ENCODE measurements around the gene CDH18.

CDH18 gene

DNA sequence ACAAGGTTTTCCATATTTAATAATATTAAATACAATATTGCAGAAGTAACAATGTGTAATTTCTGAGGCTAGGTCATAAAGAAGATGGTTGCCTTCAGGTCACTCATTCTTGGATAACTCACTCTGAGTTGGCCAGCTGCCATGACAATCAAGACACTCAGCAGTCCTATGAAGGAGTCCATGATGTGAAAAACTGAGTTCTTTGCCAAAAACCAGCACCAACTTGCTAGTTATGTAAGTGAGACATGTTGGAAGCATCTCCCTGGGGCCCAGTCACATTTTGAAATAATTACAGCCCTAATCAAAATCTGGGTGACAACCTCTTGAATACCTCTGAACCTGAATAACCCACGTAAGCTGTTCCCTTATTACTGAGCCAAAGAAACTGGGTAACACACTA, 453.2 kb downstream of the CDH18 start:
- no peaks in the 10 kb centered on the region for H3K36me3 ChIP-seq
- no peaks in the 10 kb centered on the region for H3K4me1 ChIP-seq
- H3K4me3 ChIP-seq (ENCODE audit: low read depth, low read length), result no peak overlapping the region
- H3K27me3 ChIP-seq, result no peaks in the 10 kb centered on the region
- DNase-seq, result no peak
- no peaks in the 10 kb centered on the region for H3K9me3 ChIP-seq
- TF ChIP-seq, protein P1, sequence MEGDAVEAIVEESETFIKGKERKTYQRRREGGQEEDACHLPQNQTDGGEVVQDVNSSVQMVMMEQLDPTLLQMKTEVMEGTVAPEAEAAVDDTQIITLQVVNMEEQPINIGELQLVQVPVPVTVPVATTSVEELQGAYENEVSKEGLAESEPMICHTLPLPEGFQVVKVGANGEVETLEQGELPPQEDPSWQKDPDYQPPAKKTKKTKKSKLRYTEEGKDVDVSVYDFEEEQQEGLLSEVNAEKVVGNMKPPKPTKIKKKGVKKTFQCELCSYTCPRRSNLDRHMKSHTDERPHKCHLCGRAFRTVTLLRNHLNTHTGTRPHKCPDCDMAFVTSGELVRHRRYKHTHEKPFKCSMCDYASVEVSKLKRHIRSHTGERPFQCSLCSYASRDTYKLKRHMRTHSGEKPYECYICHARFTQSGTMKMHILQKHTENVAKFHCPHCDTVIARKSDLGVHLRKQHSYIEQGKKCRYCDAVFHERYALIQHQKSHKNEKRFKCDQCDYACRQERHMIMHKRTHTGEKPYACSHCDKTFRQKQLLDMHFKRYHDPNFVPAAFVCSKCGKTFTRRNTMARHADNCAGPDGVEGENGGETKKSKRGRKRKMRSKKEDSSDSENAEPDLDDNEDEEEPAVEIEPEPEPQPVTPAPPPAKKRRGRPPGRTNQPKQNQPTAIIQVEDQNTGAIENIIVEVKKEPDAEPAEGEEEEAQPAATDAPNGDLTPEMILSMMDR (IDR thresholded peaks at IDR 0.05; ENCODE audit: low read depth, low read length), result no peak

DNA sequence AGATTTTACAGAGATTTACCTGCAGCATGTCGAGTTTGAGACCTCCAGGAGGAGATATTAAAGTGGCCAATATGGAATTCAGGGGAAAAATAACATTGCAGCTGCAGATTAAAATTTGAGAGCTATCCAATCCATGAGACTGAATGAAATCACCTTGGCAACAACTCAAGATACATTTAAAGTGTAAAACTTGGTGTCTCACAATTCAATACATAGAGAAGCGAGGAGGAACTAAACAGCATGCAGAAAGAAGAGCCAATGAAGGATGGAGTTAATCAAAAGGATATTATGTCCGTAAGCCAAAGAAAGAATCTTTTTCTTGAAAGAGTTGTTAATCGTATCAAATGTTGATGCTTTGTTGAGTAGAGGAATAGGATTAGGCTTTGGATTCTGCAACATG, 455.1 kb downstream of the CDH18 start:
- no peak overlapping the region for H3K4me3 ChIP-seq (ENCODE audit: low read depth, low read length)
- no peaks in the 10 kb centered on the region for H3K4me1 ChIP-seq
- H3K36me3 ChIP-seq, result no peaks in the 10 kb centered on the region
- TF ChIP-seq, protein P1 (IDR thresholded peaks at IDR 0.05; ENCODE audit: low read depth, low read length), result no peak
- no peak for DNase-seq
- H3K9me3 ChIP-seq, result no peaks in the 10 kb centered on the region
- H3K27me3 ChIP-seq, result no peaks in the 10 kb centered on the region

DNA sequence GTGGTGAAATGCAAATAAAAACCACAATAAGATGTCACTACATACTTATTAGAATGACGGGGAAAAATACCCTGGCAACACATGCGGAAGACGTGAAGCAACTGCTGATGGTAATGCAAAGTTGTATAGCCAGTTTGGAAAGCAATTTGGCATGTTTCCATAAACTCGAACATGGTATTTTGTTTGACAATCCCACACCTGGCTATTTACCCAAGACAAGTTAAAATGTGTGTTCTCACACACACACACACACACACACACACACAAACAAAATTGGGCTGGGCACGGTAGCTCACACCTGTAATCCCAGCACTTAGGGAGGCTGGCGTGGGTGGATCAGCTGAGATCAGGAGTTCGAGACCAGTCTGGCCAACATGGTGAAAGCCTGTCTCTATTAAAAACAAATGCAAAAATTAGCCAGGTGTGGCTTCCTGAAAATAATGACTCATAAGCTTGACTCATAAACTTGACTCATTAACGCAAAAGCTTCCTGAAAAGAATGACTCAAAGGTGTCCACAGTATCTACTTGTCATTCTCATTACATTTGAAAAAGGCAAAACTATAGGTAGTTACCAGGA, 456.5 kb downstream of the CDH18 start:
- Histone ChIP-seq H3K27me3 (no peaks in the 10 kb centered on the region), H3K4me1 (no peaks in the 10 kb centered on the region), H3K36me3 (no peaks in the 10 kb centered on the region), H3K9me3 (no peaks in the 10 kb centered on the region), H3K4me3 (ENCODE audit: low read depth, low read length) (no peak overlapping the region)
- TF ChIP-seq, protein P1 (IDR thresholded peaks at IDR 0.05; ENCODE audit: low read depth, low read length), result no peak
- no peak for DNase-seq

DNA sequence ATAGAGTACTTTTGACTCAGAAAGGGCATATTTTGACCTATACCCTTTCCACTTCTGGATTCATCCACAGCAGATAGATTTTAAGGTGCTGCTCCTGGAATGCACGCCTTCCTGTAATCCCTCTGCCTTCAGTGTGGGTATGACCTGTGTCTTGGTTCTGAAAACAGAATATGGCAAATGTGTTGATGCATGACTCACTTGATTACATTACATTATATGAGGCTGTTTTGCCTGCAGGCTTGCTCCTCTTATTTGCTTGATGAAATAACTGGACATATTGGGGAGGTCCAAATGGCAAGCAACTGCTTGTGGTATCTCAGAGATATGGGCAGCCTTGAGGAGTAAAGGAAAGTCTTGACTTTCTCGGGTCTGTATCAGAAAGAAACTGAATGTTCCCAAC, 468.6 kb downstream of the CDH18 start:
- DNase-seq, result no peak
- no peaks in the 10 kb centered on the region for H3K36me3 ChIP-seq
- no peak overlapping the region for H3K4me3 ChIP-seq (ENCODE audit: low read depth, low read length)
- no peaks in the 10 kb centered on the region for H3K27me3 ChIP-seq
- no peaks in the 10 kb centered on the region; the same call in 1 of the 2 replicates for H3K4me1 ChIP-seq
- TF ChIP-seq, protein P1 (IDR thresholded peaks at IDR 0.05; ENCODE audit: low read depth, low read length), result no peak
- no peaks in the 10 kb centered on the region for H3K9me3 ChIP-seq

DNA sequence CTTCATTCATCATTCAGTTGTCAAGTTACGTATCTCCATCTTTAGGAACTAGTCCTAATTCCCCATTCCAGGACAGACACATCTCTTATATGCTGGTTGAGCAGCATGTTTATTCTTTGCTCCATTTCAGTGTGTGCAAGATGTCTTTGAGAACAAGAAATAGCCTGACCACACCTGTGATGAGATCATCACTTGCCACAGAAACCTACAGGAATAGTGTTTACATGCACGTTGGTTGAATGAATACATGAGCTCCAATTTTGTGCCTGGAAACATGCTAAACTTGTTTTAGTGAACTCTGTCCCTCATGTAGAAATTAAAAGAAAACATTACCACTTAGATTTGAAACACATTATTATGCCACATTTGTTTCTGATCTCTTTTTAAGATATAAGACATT, 489.1 kb downstream of the CDH18 start:
- TF ChIP-seq, protein P1 (IDR thresholded peaks at IDR 0.05; ENCODE audit: low read depth, low read length), result no peak
- no peak overlapping the region for H3K4me3 ChIP-seq (ENCODE audit: low read depth, low read length)
- no peaks in the 10 kb centered on the region for H3K9me3 ChIP-seq
- no peaks in the 10 kb centered on the region for H3K4me1 ChIP-seq
- DNase-seq, result no peak
- H3K36me3 ChIP-seq, result no peaks in the 10 kb centered on the region
- no peaks in the 10 kb centered on the region for H3K27me3 ChIP-seq

DNA sequence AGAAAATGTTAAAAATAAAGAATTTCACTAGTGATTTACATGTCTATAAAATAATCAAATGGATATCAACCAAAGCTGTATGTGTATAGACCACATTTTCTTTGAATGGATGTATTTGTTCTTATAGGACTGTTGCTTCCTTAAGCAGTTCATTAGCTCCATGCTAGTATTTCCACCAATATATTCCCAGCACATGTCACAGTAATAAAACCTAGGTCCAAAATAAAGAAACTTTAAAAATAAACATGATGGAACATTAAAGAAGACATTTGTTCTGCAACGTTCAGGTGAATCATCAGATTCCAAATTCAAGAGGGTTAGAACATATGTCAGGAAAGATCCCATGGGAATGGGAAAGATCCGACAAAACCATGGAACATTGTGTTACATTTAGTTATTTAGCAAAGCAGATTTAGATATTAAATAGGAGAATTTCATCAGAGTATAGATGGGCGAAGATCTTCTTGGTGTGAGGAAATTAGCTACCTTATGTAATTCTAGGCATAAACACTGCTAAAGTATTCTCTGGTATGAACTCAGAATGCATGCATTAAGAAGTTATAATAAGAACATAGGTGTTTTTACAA, 490.7 kb downstream of the CDH18 start:
- TF ChIP-seq, protein P1 (IDR thresholded peaks at IDR 0.05; ENCODE audit: low read depth, low read length), result no peak
- Histone ChIP-seq H3K27me3 (no peaks in the 10 kb centered on the region), H3K4me3 (ENCODE audit: low read depth, low read length) (no peak overlapping the region), H3K36me3 (no peaks in the 10 kb centered on the region), H3K4me1 (no peaks in the 10 kb centered on the region), H3K9me3 (no peaks in the 10 kb centered on the region)
- DNase-seq, result no peak
